ENCODE data around the gene BCAM. TPM values are rescaled to one million over a fixed set of nuclear protein-coding genes. Genes with fewer than 3 reads are reported as not detected.

BCAM gene
- total RNA-seq, 1 experiment from 2014 or later: 73.0 TPM

GRCh38 chr19:44847144-44848035 lies 38.5 kb downstream of the BCAM start:
- Histone ChIP-seq H3K79me1 (ENCODE audit: insufficient read depth, low read depth, low read length, poor library complexity, severe bottlenecking) (peaks cover 7% of the 10 kb centered on the region), H3K4ac (ENCODE audit: low read depth, low read length) (peak overlapping the region; percentile 62; the same call in 1 of the 2 replicates), H3K4me2 (ENCODE audit: insufficient read depth, insufficient read length, low read length) (peak overlapping the region; percentile 76), H2BK120ac (ENCODE audit: low read depth, low read length, poor library complexity, severe bottlenecking) (peak overlapping the region; percentile 72), H4K8ac (replicated peaks; ENCODE audit: insufficient read length, low read depth, low read length) (no peak overlapping the region), H2BK5ac (ENCODE audit: insufficient read length, low read length) (peak overlapping the region; percentile 46), H3K23me2 (ENCODE audit: insufficient read length, low read depth, low read length, poor library complexity, severe bottlenecking) (peaks cover 23% of the 10 kb centered on the region), H2AK5ac (ENCODE audit: insufficient read length, low read length) (peak overlapping the region; percentile 24), H3K9ac (ENCODE audit: extremely low read depth, insufficient read length, low read length) (peak overlapping the region; percentile 62), H4K20me1 (ENCODE audit: control insufficient read depth, insufficient read depth, insufficient read length) (no peaks in the 10 kb centered on the region), H4K91ac (ENCODE audit: insufficient read length, low read depth, low read length) (peak overlapping the region; percentile 82), H3K27me3 (ENCODE audit: insufficient read depth, low read length) (no peaks in the 10 kb centered on the region), H2BK20ac (ENCODE audit: low read depth, low read length, poor library complexity, severe bottlenecking) (no peak overlapping the region), H3K27ac (ENCODE audit: insufficient read length, low read depth, low read length) (peak overlapping the region; percentile 31), H2AFZ (ENCODE audit: low read length) (no peak overlapping the region), H2BK12ac (ENCODE audit: insufficient read length, low read depth, low read length) (peak overlapping the region; percentile 7), H3T11ph (ENCODE audit: low read length) (no peak overlapping the region), H3K4me1 (ENCODE audit: insufficient read depth, low read length) (peaks cover 5% of the 10 kb centered on the region; the same call in 1 of the 2 replicates), H3K14ac (ENCODE audit: insufficient read depth, low read length) (peak overlapping the region; percentile 18), H4K5ac (ENCODE audit: insufficient read length, low read depth, low read length) (no peak overlapping the region), H3K56ac (ENCODE audit: insufficient read length, low read depth, low read length) (no peak overlapping the region), H2BK15ac (ENCODE audit: low read depth, low read length) (no peak overlapping the region), H3K23ac (ENCODE audit: insufficient read length, low read depth, low read length) (no peak overlapping the region), H3K9me3 (ENCODE audit: control insufficient read depth, low read depth, low read length) (no peaks in the 10 kb centered on the region), H3K18ac (ENCODE audit: insufficient read length, low read depth, low read length) (peak overlapping the region; percentile 45), H3K79me2 (ENCODE audit: insufficient read depth, low read length) (peaks cover 30% of the 10 kb centered on the region; the same call in 1 of the 2 replicates)
- peaks cover 0 to 8% of the 10 kb centered on the region in 2 experiments; a peak in 3 of 5 replicates for H3K9me3 Mint-ChIP-seq
- WGBS (ENCODE audit: extremely low coverage, insufficient read length, low lambda C conversion rate): no CpG with 5 or more reads among the region's 47 CpGs
- H3K27me3 Mint-ChIP-seq (ENCODE audit: low read depth): peaks cover 3% of the 10 kb centered on the region
- DNase-seq: peak; percentile 81
- H3K36me3 Mint-ChIP-seq (ENCODE audit: insufficient read depth in 1 of 3, low read depth in 3 of 3): peaks cover 9 to 29% (median 17%) of the 10 kb centered on the region in 3 experiments; a peak in 6 of 7 replicates
- peak overlapping the region; percentile 89 to 96 for H3K4me3 Mint-ChIP-seq
- TF ChIP-seq CTCF (conservative IDR thresholded peaks at IDR 0.05): no peak
- peaks cover 26 to 42% of the 10 kb centered on the region in 2 experiments for H3K4me1 Mint-ChIP-seq
- peak overlapping the region; percentile 97 to 100 (median 98) for H3K27ac Mint-ChIP-seq

Data from H9 (cell line).